Chondrocyte (in vitro differentiated cells): ENCODE data around the gene ELF2. TPM values are rescaled to one million over a fixed set of nuclear protein-coding genes. Genes with fewer than 3 reads are reported as not detected.

Experiments
- DNase-seq: peaks from one replicate; pipeline ENCODE4 v3.0.0; 2021; ENCODE audit warnings: mixed read lengths, low spot score
- H3K27ac Mint-ChIP-seq: one replicate; pipeline ENCODE4 v1.8.0; 2021; ENCODE audit warnings: mild to moderate bottlenecking, moderate library complexity, mixed read lengths; ENCODE audit not compliant: unreplicated experiment
- H3K27me3 Mint-ChIP-seq: 2 replicates; pipeline ENCODE4 v1.8.0; 2021; ENCODE audit warnings: low read depth, mixed read lengths
- H3K36me3 Mint-ChIP-seq: 2 replicates; pipeline ENCODE4 v1.8.0; 2021; ENCODE audit warnings: low read depth, mixed read lengths
- H3K4me1 Mint-ChIP-seq: 2 replicates; pipeline ENCODE4 v1.8.0; 2021; ENCODE audit warnings: low read depth, mild to moderate bottlenecking, mixed read lengths
- H3K4me3 Mint-ChIP-seq: one replicate; pipeline ENCODE4 v1.8.0; 2021; ENCODE audit warnings: mild to moderate bottlenecking, moderate library complexity, mixed read lengths; ENCODE audit not compliant: unreplicated experiment
- H3K9me3 Mint-ChIP-seq: 2 replicates; pipeline ENCODE4 v1.8.0; 2021; ENCODE audit warnings: low read depth, mixed read lengths
- total RNA-seq: library from RNA; stranded (reverse); gene quantifications from 3 replicates; pipeline ENCODE4 v1.2.1, GENCODE V29; 2021
- TF ChIP-seq, protein P1 (sequence below): fragments of 200-600 bp; sonication (generic); IDR thresholded peaks from 2 replicates; pipeline ENCODE4 v1.5.0; 2021; ENCODE audit warnings: antibody characterized with exemption, mild to moderate bottlenecking, moderate library complexity

ELF2 gene
- total RNA-seq, 1 donor from 2014 or later, result 30.2 TPM

DNA sequence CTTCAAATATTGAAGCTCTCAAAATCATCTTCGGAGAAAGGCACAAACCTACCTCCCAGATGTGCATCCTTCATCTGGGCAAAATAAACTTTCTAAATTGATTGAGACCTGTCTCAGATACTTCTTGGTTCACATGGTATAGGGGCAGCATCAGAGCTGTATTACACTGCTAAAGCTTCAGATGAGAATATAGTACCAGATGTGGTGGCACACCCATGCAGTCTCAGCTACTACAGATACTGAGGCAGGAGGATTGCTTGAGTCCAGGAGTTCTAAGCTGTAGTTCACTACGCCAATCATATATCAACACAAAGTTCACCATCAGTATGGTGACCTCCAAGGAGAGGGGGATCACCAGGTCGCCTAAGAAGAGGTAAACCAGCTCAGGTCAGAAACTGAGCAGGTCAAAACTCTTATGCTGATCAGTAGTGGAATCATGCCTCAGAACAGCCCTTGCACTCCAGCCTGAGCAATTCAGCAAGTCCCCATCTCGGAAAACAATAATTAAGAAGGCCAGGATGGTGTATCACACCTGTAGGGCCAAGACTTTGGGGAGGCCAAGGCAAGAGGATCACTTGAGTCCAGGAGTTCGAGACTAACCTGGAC is 22.0 kb downstream of the ELF2 start:
- Mint-ChIP-seq H3K9me3 (no peaks in the 10 kb centered on the region), H3K4me3 (no peak overlapping the region), H3K36me3 (no peaks in the 10 kb centered on the region), H3K27me3 (no peaks in the 10 kb centered on the region), H3K4me1 (peaks cover 10% of the 10 kb centered on the region), H3K27ac (no peak overlapping the region)
- TF ChIP-seq, protein P1, sequence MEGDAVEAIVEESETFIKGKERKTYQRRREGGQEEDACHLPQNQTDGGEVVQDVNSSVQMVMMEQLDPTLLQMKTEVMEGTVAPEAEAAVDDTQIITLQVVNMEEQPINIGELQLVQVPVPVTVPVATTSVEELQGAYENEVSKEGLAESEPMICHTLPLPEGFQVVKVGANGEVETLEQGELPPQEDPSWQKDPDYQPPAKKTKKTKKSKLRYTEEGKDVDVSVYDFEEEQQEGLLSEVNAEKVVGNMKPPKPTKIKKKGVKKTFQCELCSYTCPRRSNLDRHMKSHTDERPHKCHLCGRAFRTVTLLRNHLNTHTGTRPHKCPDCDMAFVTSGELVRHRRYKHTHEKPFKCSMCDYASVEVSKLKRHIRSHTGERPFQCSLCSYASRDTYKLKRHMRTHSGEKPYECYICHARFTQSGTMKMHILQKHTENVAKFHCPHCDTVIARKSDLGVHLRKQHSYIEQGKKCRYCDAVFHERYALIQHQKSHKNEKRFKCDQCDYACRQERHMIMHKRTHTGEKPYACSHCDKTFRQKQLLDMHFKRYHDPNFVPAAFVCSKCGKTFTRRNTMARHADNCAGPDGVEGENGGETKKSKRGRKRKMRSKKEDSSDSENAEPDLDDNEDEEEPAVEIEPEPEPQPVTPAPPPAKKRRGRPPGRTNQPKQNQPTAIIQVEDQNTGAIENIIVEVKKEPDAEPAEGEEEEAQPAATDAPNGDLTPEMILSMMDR, result no peak
- no peak for DNase-seq

DNA sequence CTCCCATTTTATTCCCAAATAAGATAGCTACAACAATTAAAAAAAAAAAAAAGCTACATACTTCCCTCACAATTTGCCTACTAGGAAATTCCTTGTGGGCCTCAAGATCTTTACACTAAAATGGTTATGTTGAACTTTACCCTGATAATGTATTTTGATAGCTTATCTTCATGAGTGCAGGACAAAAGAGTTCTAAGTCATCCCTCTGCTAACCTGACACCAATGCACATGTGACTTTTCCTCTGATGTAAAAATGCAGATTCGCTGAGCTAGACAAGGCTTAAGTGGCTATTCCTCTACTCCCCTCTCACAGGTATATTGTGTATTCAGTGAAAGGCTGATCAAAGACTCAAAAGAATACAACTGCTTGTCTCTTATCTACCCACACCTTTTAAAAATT is 22.5 kb downstream of the ELF2 start:
- peaks cover 10% of the 10 kb centered on the region for H3K4me1 Mint-ChIP-seq

DNA sequence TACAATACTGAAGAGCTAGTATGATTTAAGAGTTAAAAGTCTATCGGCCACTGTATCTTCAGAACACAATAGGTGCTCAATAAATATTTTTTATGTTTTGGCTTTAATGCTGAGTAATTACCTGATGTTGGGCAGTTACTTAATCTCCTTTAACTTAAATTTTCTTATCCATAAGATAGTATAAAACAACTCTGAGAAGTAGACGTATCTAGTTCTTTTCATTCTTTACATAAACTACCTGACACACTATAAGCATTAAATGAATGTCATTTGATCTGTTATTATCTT is 22.9 kb downstream of the ELF2 start:
- H3K27ac Mint-ChIP-seq, result no peak overlapping the region
- H3K4me3 Mint-ChIP-seq, result no peak overlapping the region
- H3K4me1 Mint-ChIP-seq, result peaks cover 10% of the 10 kb centered on the region
- H3K36me3 Mint-ChIP-seq, result no peaks in the 10 kb centered on the region
- DNase-seq, result no peak
- no peaks in the 10 kb centered on the region for H3K27me3 Mint-ChIP-seq
- no peaks in the 10 kb centered on the region for H3K9me3 Mint-ChIP-seq
- TF ChIP-seq, protein P1, result no peak

More for the DNA sequence above, 22.5 kb downstream of the ELF2 start:
- Mint-ChIP-seq H3K4me3 (no peak overlapping the region), H3K9me3 (no peaks in the 10 kb centered on the region), H3K27ac (no peak overlapping the region), H3K36me3 (no peaks in the 10 kb centered on the region), H3K27me3 (no peaks in the 10 kb centered on the region)
- DNase-seq, result no peak
- TF ChIP-seq, protein P1, result no peak

DNA sequence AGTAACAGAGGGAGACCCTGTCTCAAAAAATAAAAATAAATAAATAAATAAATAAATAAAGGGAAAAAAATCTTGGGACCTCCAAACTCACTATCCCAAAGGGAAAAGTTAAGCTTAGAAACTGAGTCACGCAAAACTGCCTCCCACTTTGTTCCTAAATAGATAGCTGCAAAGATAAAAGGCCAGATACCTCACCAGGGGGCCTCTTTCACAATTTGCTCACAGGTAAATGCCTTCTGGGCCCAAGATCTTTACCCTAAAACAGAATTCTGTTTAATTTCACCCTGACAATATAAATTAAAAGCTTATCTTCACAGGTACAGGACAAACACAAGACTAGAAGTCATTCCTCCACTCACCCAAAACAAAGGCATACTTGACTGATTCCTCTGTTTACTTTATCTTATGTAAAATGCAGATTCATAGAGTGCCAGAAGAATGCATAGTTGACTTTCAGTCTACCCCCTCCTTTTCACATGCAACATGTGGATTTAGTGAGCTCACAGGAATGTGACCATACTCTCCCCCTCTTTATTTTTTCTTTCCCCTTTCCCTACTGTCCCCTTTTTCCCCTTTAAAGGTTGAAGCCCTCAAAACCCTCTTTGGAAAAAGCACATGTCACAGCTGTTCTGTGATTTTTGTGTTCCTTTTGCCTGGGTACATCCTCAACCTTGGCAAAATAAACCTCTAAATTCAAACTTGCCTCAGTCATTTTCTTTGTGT is 23.4 kb downstream of the ELF2 start:
- Mint-ChIP-seq H3K27me3 (no peaks in the 10 kb centered on the region), H3K4me3 (no peak overlapping the region)
- no peak for DNase-seq

DNA sequence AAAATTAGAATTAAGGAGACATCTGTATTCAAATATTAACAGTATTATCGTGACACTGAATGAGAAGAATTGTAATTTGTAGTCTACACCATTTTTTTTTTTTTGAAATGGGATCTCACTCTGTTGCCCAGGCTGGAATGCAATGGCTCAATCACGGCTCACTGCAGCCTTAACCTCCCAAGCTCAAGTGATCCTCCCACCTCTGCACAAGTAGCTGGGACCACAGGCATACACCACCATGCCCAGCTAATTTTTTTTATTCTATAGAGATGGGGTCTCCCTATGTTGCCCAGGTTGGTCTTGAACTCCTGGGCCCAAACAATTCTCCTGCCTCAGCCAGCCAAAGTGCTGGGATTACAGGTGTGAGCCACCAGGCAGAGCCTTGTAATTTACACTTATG is 24.8 kb downstream of the ELF2 start:
- Mint-ChIP-seq H3K4me1 (peaks cover 13% of the 10 kb centered on the region), H3K27me3 (no peaks in the 10 kb centered on the region), H3K36me3 (no peaks in the 10 kb centered on the region), H3K4me3 (no peak overlapping the region), H3K9me3 (no peaks in the 10 kb centered on the region), H3K27ac (no peak overlapping the region)
- DNase-seq, result no peak
- TF ChIP-seq, protein P1, result no peak

More for the DNA sequence above, 23.4 kb downstream of the ELF2 start:
- H3K9me3 Mint-ChIP-seq, result no peaks in the 10 kb centered on the region
- peaks cover 10% of the 10 kb centered on the region for H3K4me1 Mint-ChIP-seq
- H3K36me3 Mint-ChIP-seq, result no peaks in the 10 kb centered on the region
- TF ChIP-seq, protein P1, result no peak
- no peak overlapping the region for H3K27ac Mint-ChIP-seq
